SK-N-SH (cell line): ENCODE data around the gene CREB5. TPM values are rescaled to one million over a fixed set of nuclear protein-coding genes. Genes with fewer than 3 reads are reported as not detected.
A peak's percentile ranks its signal among the peaks of the same experiment; 100 is the strongest.

Experiments used
- CTCF ChIA-PET: fragments of 300-600, 350-600 bp; formaldehyde crosslinking; extraction: SDS; loops from one replicate; lab custom pipeline; 2021; lab: Yijun Ruan, JAX
- POLR2A ChIA-PET: fragments of 350-600 bp; sonication (Branson Sonifier 250); formaldehyde crosslinking; extraction: SDS; loops from one replicate; lab custom pipeline; 2020; ENCODE audit warnings: antibody characterized with exemption, inconsistent platforms; lab: Yijun Ruan, JAX
- DNase-seq: peaks from one replicate; pipeline ENCODE4 v3.0.0; 2012
- H2AFZ ChIP-seq: fragments of 200-600 bp; sonication (generic); 2 replicates; pipeline ENCODE4 v1.8.1; 2016; ENCODE audit warnings: antibody characterized with exemption, mild to moderate bottlenecking, low read depth
- H3F3A ChIP-seq: fragments of 200-600 bp; sonication (generic); replicated peaks from 2 replicates; pipeline ENCODE3; 2016; ENCODE audit warnings: antibody characterized with exemption, mild to moderate bottlenecking; ENCODE audit not compliant: insufficient read depth
- H3K27ac ChIP-seq, 2 experiments: fragments of 200-500 bp in 1 of 2; fragments of 200-600 bp in 1 of 2; sonication (Bioruptor generic) in 1 of 2; sonication (generic), shearing (Covaris generic) in 1 of 2; 2 replicates each; pipeline versions ENCODE4 v1.5.1 to v1.6.1; 2014 to 2016; ENCODE audit warnings: low read depth in 2 of 2, inconsistent platforms in 1 of 2, low read length in 1 of 2, mild to moderate bottlenecking in 1 of 2, mixed read lengths in 1 of 2
- H3K27me3 ChIP-seq: fragments of 200-600 bp; sonication (generic), shearing (Covaris generic); 2 replicates; pipeline ENCODE4 v1.6.1; 2016; ENCODE audit warnings: mixed run types; ENCODE audit not compliant: insufficient read depth
- H3K36me3 ChIP-seq, 2 experiments: fragments of 200-500 bp in 1 of 2; fragments of 200-600 bp in 1 of 2; sonication (Bioruptor generic) in 1 of 2; sonication (generic) in 1 of 2; replicated peaks in 1 of 2; 2 replicates each; pipeline versions ENCODE3 to v1.5.1; 2014 to 2016; ENCODE audit warnings: low read length in 1 of 2, mild to moderate bottlenecking in 1 of 2; ENCODE audit not compliant: insufficient read depth in 2 of 2, control insufficient read depth in 1 of 2
- H3K4me1 ChIP-seq, 2 experiments: fragments of 200-500 bp in 1 of 2; fragments of 200-600 bp in 1 of 2; sonication (Bioruptor generic) in 1 of 2; sonication (generic), shearing (Covaris generic) in 1 of 2; 2 replicates each; pipeline versions ENCODE4 v1.5.1 to v1.6.1; 2014 to 2016; ENCODE audit warnings: low read depth in 1 of 2, low read length in 1 of 2, mixed run types in 1 of 2; ENCODE audit not compliant: insufficient read depth in 2 of 2, control insufficient read depth in 1 of 2
- H3K4me2 ChIP-seq: fragments of 200-600 bp; sonication (generic), shearing (Covaris generic); 2 replicates; pipeline ENCODE4 v1.6.1; 2017; ENCODE audit warnings: mixed run types
- H3K4me3 ChIP-seq, 2 experiments: fragments of 200-500 bp in 1 of 2; fragments of 200-600 bp in 1 of 2; sonication (Bioruptor generic) in 1 of 2; sonication (generic), shearing (Covaris generic) in 1 of 2; 2 replicates each; pipeline versions ENCODE4 v1.5.1 to v1.8.1; 2014 to 2016; ENCODE audit warnings: low read depth in 2 of 2, inconsistent platforms in 1 of 2, low read length in 1 of 2, mild to moderate bottlenecking in 1 of 2, mixed read lengths in 1 of 2, moderate library complexity in 1 of 2
- H3K79me2 ChIP-seq: fragments of 200-600 bp; sonication (generic); 2 replicates; pipeline ENCODE4 v1.8.1; 2017; ENCODE audit warnings: mild to moderate bottlenecking; ENCODE audit not compliant: insufficient read depth
- H3K9ac ChIP-seq: fragments of 200-600 bp; sonication (generic); 2 replicates; pipeline ENCODE4 v1.6.1; 2017; ENCODE audit warnings: mixed run types
- H3K9me2 ChIP-seq: fragments of 200-600 bp; sonication (generic); 2 replicates; pipeline ENCODE4 v1.6.1; 2017; ENCODE audit warnings: mixed run types
- H3K9me3 ChIP-seq: fragments of 200-600 bp; sonication (generic); 2 replicates; pipeline ENCODE4 v1.6.1; 2017; ENCODE audit warnings: mixed run types, mild to moderate bottlenecking, moderate library complexity
- H4K20me1 ChIP-seq: fragments of 200-600 bp; sonication (generic); 2 replicates; pipeline ENCODE4 v1.6.1; 2017; ENCODE audit warnings: mild to moderate bottlenecking, mixed run types; ENCODE audit not compliant: insufficient read depth
- CHD2 ChIP-seq: fragments of 150-350 bp; IDR thresholded peaks from 2 replicates; pipeline ENCODE4 v1.6.1; 2018; ENCODE audit warnings: low read length; ENCODE audit not compliant: partially characterized antibody
- FOSL2 ChIP-seq: IDR thresholded peaks from 2 replicates; pipeline ENCODE4 v1.4.0; 2012; ENCODE audit warnings: low read depth, mild to moderate bottlenecking, moderate library complexity, borderline replicate concordance
- JUND ChIP-seq: IDR thresholded peaks from 2 replicates; pipeline ENCODE4 v1.4.0; 2012
- MXI1 ChIP-seq: IDR thresholded peaks from 2 replicates; pipeline ENCODE4 v1.6.1; 2012; ENCODE audit warnings: mild to moderate bottlenecking, low read depth, low read length, improper control_type of control experiment
- NFIC ChIP-seq: IDR thresholded peaks from 2 replicates; pipeline ENCODE4 v1.4.0; 2012; ENCODE audit warnings: borderline replicate concordance
- RAD21 ChIP-seq: IDR thresholded peaks from 2 replicates; pipeline ENCODE4 v1.6.1; 2012; ENCODE audit warnings: mild to moderate bottlenecking, low read length
- RFX5 ChIP-seq: IDR thresholded peaks from 2 replicates; pipeline ENCODE4 v1.6.1; 2012; ENCODE audit warnings: mild to moderate bottlenecking, improper control_type of control experiment, low read length
- SIN3A ChIP-seq: IDR thresholded peaks from 2 replicates; pipeline ENCODE4 v1.6.1; 2012; ENCODE audit warnings: low read depth, mild to moderate bottlenecking, low read length, moderate library complexity, borderline replicate concordance
- SMC3 ChIP-seq: IDR thresholded peaks from 2 replicates; pipeline ENCODE4 v1.6.1; 2012; ENCODE audit warnings: low read depth, low read length, improper control_type of control experiment
- TAF1 ChIP-seq: IDR thresholded peaks from 2 replicates; pipeline ENCODE4 v1.6.1; 2012; ENCODE audit warnings: low read depth, mild to moderate bottlenecking, low read length, moderate library complexity, borderline replicate concordance
- TCF12 ChIP-seq: IDR thresholded peaks from 2 replicates; pipeline ENCODE4 v1.4.0; 2012
- TEAD4 ChIP-seq: IDR thresholded peaks from 2 replicates; pipeline ENCODE4 v1.4.0; 2012; ENCODE audit warnings: mild to moderate bottlenecking, borderline replicate concordance; ENCODE audit not compliant: insufficient read depth
- YY1 ChIP-seq: IDR thresholded peaks from 2 replicates; pipeline ENCODE4 v1.4.0; 2012; ENCODE audit warnings: low read depth, mild to moderate bottlenecking
- WGBS: methylation state at CpG from one replicate; pipeline ENCODE4 v1.1.6; 2017; ENCODE audit warnings: low lambda C conversion rate; 5-methylcytosine and 5-hydroxymethylcytosine counted together
- polyA plus RNA-seq, 3 experiments: library from polyadenylated mRNA; depleted of rRNA; stranded (reverse); fragments of >200 nt; gene quantifications; 2 replicates each; pipeline ENCODE4 v1.2.3, GENCODE V29; 2012
- TF ChIP-seq, protein P1 (sequence below): fragments of 150-350 bp; IDR thresholded peaks from 2 replicates; pipeline ENCODE4 v1.6.1; 2017; ENCODE audit warnings: antibody characterized with exemption, low read length, low read depth, borderline replicate concordance
- TF ChIP-seq, protein P2 (sequence below): IDR thresholded peaks from 2 replicates; pipeline ENCODE4; 2012
- TF ChIP-seq, protein P3 (sequence below): IDR thresholded peaks from 2 replicates; pipeline ENCODE4 v1.4.0; 2012; ENCODE audit warnings: low read depth, borderline replicate concordance
- TF ChIP-seq, protein P4 (sequence below): fragments of 200-600 bp; sonication (generic); IDR thresholded peaks from 2 replicates; pipeline ENCODE4 v1.6.1; 2017; ENCODE audit warnings: antibody characterized with exemption, mild to moderate bottlenecking, moderate library complexity
- TF ChIP-seq, protein P5 (sequence below): IDR thresholded peaks from 2 replicates; pipeline ENCODE4 v1.4.0; 2012; ENCODE audit warnings: low read depth, borderline replicate concordance

CREB5 gene
- polyA plus RNA-seq, 1 of the 3 experiments (the other 2 are of a cell fraction): 19.3 TPM

DNA sequence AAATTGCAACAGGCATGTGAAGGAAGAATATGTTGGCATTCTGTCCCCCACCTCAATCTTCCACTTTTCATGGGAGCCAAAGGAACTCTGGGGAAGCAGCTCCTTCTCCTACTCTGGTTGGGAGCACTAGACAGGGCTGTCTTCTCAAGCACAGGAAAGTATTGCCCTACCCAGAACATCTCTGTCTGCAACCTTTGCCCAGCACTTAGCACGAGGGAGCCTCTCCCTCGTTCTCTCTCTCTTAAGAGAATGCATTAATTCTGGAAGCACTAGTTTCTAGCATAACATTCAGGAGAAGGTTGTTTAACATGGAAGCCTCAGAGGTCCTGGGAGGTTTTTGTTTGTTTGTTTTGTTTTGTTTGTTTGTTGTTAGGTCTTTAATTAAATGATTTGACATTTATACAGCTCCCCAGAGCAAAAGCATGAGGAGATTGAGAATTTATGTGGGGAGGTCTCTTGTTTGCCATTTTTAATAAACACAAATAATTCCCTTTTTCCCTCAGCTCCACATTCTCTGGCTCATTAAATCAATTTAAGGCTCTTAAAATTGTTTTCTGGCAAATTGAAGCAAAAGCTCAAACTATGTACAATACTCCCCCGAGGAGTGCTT lies 305.2 kb downstream of the CREB5 start (continued):
- TF ChIP-seq, protein P1, sequence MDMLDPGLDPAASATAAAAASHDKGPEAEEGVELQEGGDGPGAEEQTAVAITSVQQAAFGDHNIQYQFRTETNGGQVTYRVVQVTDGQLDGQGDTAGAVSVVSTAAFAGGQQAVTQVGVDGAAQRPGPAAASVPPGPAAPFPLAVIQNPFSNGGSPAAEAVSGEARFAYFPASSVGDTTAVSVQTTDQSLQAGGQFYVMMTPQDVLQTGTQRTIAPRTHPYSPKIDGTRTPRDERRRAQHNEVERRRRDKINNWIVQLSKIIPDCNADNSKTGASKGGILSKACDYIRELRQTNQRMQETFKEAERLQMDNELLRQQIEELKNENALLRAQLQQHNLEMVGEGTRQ: no peak
- no peak for TF ChIP-seq SMC3
- TF ChIP-seq, protein P2, sequence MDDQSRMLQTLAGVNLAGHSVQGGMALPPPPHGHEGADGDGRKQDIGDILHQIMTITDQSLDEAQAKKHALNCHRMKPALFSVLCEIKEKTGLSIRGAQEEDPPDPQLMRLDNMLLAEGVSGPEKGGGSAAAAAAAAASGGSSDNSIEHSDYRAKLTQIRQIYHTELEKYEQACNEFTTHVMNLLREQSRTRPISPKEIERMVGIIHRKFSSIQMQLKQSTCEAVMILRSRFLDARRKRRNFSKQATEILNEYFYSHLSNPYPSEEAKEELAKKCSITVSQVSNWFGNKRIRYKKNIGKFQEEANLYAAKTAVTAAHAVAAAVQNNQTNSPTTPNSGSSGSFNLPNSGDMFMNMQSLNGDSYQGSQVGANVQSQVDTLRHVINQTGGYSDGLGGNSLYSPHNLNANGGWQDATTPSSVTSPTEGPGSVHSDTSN: no peak
- TF ChIP-seq NFIC: no peak
- TF ChIP-seq TCF12: no peak
- TF ChIP-seq CHD2: no peak
- no peak for TF ChIP-seq JUND
- TF ChIP-seq, protein P3, sequence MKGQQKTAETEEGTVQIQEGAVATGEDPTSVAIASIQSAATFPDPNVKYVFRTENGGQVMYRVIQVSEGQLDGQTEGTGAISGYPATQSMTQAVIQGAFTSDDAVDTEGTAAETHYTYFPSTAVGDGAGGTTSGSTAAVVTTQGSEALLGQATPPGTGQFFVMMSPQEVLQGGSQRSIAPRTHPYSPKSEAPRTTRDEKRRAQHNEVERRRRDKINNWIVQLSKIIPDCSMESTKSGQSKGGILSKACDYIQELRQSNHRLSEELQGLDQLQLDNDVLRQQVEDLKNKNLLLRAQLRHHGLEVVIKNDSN: no peak
- no peak for TF ChIP-seq FOSL2
- TF ChIP-seq, protein P4, sequence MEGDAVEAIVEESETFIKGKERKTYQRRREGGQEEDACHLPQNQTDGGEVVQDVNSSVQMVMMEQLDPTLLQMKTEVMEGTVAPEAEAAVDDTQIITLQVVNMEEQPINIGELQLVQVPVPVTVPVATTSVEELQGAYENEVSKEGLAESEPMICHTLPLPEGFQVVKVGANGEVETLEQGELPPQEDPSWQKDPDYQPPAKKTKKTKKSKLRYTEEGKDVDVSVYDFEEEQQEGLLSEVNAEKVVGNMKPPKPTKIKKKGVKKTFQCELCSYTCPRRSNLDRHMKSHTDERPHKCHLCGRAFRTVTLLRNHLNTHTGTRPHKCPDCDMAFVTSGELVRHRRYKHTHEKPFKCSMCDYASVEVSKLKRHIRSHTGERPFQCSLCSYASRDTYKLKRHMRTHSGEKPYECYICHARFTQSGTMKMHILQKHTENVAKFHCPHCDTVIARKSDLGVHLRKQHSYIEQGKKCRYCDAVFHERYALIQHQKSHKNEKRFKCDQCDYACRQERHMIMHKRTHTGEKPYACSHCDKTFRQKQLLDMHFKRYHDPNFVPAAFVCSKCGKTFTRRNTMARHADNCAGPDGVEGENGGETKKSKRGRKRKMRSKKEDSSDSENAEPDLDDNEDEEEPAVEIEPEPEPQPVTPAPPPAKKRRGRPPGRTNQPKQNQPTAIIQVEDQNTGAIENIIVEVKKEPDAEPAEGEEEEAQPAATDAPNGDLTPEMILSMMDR: no peak
- TF ChIP-seq TAF1: no peak

DNA sequence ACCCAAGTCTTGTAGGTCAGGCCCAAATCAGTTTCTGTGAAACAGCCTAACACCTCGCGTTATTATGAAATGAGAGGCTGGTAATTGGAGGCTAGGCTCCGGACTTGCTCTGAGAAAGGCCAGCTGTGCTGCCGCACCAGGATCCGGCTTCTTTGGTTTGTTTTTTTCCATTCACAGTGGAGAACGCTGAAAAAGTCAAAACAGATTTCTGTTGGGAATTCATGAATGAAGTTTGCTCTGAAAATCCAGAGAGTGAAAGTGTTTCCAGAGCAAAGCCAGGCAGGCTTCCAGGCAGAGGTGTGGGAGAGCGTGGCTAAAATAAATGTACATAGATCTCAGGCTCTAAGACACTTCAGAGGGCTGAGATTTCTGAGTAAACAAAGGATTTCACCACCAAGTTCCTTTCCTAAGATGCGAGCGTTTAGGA lies 305.8 kb downstream of the CREB5 start:
- DNase-seq: no peak
- no peak overlapping the region for H3K9ac ChIP-seq
- no peak for TF ChIP-seq RAD21
- TF ChIP-seq RFX5: no peak
- TF ChIP-seq JUND: no peak
- no peak for TF ChIP-seq SIN3A
- no peak for TF ChIP-seq TAF1
- TF ChIP-seq FOSL2: no peak
- no peak for TF ChIP-seq MXI1
- no peak for TF ChIP-seq YY1
- no peak for TF ChIP-seq TEAD4
- TF ChIP-seq, protein P5, sequence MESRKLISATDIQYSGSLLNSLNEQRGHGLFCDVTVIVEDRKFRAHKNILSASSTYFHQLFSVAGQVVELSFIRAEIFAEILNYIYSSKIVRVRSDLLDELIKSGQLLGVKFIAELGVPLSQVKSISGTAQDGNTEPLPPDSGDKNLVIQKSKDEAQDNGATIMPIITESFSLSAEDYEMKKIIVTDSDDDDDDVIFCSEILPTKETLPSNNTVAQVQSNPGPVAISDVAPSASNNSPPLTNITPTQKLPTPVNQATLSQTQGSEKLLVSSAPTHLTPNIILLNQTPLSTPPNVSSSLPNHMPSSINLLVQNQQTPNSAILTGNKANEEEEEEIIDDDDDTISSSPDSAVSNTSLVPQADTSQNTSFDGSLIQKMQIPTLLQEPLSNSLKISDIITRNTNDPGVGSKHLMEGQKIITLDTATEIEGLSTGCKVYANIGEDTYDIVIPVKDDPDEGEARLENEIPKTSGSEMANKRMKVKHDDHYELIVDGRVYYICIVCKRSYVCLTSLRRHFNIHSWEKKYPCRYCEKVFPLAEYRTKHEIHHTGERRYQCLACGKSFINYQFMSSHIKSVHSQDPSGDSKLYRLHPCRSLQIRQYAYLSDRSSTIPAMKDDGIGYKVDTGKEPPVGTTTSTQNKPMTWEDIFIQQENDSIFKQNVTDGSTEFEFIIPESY: no peak
- H3F3A ChIP-seq: no peaks in the 10 kb centered on the region
- no peak overlapping the region for H3K4me3 ChIP-seq
- ChIA-PET CTCF (no interaction called here), POLR2A (no interaction called here)
- no peak overlapping the region for H2AFZ ChIP-seq
- H3K36me3 ChIP-seq: no peaks in the 10 kb centered on the region
- peaks cover 0 to 6% of the 10 kb centered on the region in 2 experiments; a peak in 1 of 4 replicates for H3K4me1 ChIP-seq
- H3K4me2 ChIP-seq: no peak overlapping the region
- 84% methylated on average over 9 of the region's 9 CpGs for WGBS
- no peaks in the 10 kb centered on the region for H3K9me2 ChIP-seq
- no peaks in the 10 kb centered on the region for H3K27me3 ChIP-seq
- H3K27ac ChIP-seq: peak overlapping the region in 1 of 2 experiments; percentile 30; a peak in 1 of 4 replicates
- no peaks in the 10 kb centered on the region for H4K20me1 ChIP-seq
- H3K79me2 ChIP-seq: no peaks in the 10 kb centered on the region
- no peaks in the 10 kb centered on the region for H3K9me3 ChIP-seq
